ENCODE results near the gene RGS3.

RGS3 gene

GRCh38 chr9:113587471-113588031 lies 124.0 kb downstream of the RGS3 start:
- DNase-seq (ENCODE audit: low read depth) = peak; percentile 39

DNA sequence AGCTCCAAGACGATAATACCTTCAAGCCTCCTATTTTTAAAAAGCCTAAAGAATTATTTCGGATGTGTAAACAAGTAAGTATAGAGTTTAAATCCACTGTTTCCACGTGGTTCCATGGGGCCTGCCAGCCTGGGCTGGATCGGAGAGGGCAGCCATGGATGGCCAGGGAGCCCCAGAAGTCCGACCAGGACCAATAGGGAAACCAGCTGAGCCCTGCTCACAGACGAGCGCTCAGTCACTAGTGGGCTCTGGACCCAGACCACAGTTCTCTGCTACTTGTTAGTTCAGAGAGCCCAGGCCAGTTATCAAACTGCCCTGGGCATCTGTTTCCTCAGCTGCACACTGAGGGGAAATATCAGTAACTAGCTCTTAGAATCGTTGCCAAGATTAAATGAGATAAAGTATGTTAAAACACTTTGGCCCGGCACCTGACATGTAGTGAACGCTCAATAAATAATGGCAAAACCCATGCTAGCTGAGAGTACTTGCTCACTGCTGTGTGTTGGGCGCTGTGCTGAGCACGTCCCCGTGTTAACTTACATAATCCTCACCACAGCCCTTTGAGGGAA lies 124.8 kb downstream of the RGS3 start:
- no peak for DNase-seq (ENCODE audit: low read depth)

GRCh38 chr9:113588936-113589335 lies 125.4 kb downstream of the RGS3 start:
- no peak for DNase-seq (ENCODE audit: low read depth)

DNA sequence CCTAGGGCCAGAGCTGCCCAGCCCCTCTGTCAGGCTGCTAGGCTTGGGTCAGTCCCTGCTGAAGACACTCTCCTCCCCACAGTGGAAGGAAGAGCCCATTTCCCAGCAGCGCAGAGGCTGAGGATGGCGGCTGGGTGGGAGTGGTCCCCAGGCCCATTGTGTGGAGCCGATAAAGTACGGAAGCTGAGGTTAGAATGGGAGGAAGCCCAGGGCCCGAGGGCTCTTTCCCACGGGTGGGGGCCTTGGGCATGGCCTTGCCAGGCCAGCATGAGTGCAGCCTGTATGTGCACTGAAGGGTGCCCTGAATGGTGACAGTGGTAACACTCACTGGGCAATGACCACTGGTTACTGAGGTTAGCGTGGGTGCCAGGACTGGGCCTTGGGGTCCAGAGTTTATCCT lies 125.9 kb downstream of the RGS3 start:
- no peak for DNase-seq (ENCODE audit: low read depth)

DNA sequence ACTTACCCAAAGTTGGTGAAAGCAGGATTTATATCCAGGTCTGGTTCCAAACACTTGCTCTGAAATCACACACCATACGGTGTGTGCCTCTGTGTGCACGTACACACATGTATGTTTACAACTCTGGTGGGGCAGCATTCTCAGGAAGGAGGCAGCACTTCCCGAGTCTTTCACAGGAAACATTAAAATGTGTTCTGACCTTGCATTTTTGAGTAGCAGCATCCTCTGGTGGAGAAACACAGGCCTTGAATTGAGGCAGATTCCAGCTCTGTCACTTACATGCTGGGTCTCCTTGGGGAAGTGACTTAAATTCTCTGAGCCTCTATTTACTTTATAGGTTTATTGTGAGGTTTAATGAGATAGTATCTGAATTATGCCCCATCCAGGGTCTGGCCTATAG lies 126.4 kb downstream of the RGS3 start:
- DNase-seq (ENCODE audit: low read depth) = peak; percentile 73

DNA sequence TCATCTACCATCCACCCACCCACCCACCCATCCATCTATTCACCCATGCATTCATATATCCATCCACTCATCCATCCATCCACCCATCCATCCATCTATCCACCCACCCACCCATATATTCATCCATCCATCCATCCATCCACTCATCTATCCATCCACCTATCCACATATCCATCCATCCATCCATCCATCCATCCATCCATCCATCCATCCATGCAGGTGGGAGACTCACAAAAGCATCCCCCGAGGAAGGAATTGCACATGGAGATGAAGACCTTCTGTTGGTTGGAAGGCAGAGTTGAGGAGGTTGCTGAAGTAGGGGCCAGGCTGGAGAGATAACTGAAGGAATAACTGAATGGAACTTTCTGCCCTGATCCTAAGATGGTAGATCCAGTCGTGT lies 126.9 kb downstream of the RGS3 start:
- DNase-seq (ENCODE audit: low read depth) = no peak

- peak; percentile 78 for DNase-seq (ENCODE audit: low read depth)
Measured at GRCh38 chr9:113590991-113591898, 127.7 kb downstream of the RGS3 start.

- no peak for DNase-seq (ENCODE audit: low read depth)
Measured at GRCh38 chr9:113591899-113592625, 128.5 kb downstream of the RGS3 start.

- no peak for DNase-seq (ENCODE audit: low read depth)
Measured at GRCh38 chr9:113592876-113593575, 129.5 kb downstream of the RGS3 start.

- DNase-seq (ENCODE audit: low read depth) = peak; percentile 100
Measured at GRCh38 chr9:113593682-113594281, 130.3 kb downstream of the RGS3 start.

- DNase-seq (ENCODE audit: low read depth) = no peak
Measured at GRCh38 chr9:113594484-113595299, 131.2 kb downstream of the RGS3 start.

GRCh38 chr9:113596616-113597320 lies 133.2 kb downstream of the RGS3 start:
- no peak for DNase-seq (ENCODE audit: low read depth)

- no peak for DNase-seq (ENCODE audit: low read depth)
Measured at GRCh38 chr9:113597390-113598241, 134.1 kb downstream of the RGS3 start.

DNA sequence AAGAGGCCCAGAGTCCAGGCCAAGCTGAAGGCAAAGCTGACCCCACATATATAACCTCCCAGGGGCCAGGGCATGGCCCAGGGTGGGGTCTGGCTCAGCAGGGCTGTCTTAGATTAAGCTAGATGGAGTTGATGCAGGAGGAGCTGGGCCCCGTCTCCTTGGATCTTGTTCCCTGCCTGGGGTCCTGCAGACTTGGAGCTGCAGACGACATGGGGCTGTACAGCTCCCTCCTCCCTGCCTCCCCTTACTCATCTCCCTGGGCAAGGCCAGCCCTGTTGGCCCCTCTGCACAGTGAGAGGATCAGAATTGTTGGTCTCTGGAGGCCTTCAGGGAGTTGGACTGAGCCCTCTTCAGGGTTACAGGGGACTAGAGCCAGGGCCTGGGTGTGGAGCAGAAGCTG lies 134.9 kb downstream of the RGS3 start:
- DNase-seq (ENCODE audit: low read depth) = no peak

- peak; percentile 38 for DNase-seq (ENCODE audit: low read depth)
Measured at GRCh38 chr9:113598883-113599282, 135.4 kb downstream of the RGS3 start.

- peak; percentile 98 for DNase-seq (ENCODE audit: low read depth)
Measured at GRCh38 chr9:113599646-113600022, 136.1 kb downstream of the RGS3 start.

DNA sequence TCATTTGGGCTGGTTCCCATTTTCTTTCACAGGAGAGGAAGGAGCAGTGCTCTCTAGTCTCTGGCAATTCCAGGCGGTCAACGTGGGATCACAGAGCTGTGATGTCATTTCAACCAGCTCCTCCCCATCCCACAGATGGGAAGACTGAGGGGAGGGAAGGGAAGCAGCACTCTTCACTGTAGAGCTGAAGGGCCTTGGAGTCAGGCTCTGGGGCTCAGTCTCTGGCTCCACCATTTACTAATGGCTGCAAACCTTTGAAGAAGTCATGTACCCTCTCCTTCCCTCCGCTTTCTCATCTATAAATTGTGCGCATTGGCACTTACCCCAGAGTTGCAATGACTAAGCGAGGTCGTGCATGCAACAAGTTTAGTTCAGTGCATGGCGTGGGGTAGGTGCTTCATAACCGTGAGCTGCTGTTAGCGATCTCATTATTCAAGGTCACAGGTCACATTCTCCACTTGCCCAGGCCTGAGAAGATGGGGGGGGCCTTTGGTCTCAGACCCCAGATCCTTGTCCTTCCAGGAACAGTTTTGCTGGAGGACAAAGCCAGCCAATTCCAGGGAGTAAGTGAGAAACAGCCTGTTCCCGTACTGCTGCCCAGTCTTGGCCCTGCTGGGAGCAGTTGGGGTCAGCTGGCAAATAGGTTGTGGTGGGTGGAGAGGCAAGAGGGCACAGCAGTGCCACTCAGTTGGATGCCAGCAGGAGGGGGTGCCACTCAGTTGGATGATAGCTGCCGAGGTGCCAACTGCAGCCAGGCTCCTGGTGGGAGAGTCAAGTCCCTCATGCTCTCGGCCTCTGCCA lies 136.7 kb downstream of the RGS3 start:
- DNase-seq (ENCODE audit: low read depth) = peak; percentile 96
